Cardiac septum (tissue), 1 donor: ENCODE measurements around the gene EZH2. TPM values are rescaled to one million over a fixed set of nuclear protein-coding genes. Genes with fewer than 3 reads are reported as not detected.

ENCODE experiments used
- DNase-seq: peaks from one replicate; pipeline ENCODE4 v3.0.0-alpha.2; 2020; ENCODE audit warnings: low spot score
- intact Hi-C: fragments of 100-400 bp; cut with DNase I; formaldehyde crosslinking; loops from one replicate; pipeline ENCODE4 v1.14.0; 2022
- total RNA-seq: library from RNA; stranded (reverse); fragmentation: NEBNext Ultra II Directional; extraction: Animal tissue kit (Norgen Biotek cat#: 25700); gene quantifications from one replicate; pipeline ENCODE4 v1.2.1, GENCODE V29; 2021
- donor health status: DM: no; HTN: no; CAD: no.

EZH2 gene
- total RNA-seq, 1 donor from 2014 or later, result 1.5 TPM

DNA sequence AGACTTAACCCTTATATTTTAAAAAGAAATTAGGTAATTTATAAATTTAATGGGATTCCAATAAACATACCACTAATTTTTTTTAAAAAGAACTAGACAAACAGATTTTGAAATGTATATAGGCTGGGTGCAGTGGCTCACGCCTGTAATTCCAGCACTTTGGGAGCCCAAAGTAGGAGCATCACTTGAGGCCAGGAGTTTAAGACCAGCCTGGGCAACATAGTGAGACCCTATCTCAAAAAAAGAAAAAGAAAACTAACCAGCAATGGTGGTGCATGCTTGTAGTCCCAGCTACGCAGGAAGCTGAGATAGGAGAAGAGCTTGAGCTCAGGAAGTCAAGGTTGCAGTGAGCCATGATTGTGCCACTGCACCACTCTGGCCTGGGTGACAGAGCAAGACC lies 62.7 kb downstream of the EZH2 start:
- intact Hi-C loops, result no loop called here
- DNase-seq, result no peak

DNA sequence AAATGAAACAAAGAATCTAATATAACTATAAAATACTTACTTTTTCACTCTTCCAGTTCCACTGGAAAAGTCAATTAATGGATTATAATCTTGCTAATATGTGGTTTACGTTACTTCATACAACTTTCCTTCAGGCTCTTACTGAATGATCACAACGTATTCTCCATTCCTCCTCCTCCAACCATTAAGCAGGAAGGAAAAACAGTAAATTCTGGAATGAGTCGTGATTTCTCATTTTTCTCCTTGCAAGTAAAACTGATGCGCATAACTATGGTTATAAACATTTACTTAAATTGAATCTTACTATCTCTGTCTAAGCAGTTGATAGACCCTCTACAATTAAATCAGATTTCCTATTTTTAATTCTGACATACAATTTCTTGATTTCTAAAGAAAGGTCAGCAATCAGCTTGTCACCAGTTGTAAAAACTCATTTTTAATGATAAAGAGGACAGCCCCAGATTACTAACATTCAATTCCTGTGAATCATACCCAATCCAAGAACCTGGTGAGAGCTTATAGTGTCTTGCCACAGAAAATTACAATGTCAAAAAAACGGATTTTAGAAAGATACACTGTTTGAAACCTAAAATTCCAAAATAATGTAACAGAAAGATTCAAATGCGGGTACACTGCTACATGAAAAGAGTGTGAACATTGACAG lies 64.3 kb downstream of the EZH2 start:
- no peak for DNase-seq
- intact Hi-C loops, result loop anchor here (10.0 kb wide), 1 partner anchor 65 kb away; no protein-coding TSS in a partner anchor

DNA sequence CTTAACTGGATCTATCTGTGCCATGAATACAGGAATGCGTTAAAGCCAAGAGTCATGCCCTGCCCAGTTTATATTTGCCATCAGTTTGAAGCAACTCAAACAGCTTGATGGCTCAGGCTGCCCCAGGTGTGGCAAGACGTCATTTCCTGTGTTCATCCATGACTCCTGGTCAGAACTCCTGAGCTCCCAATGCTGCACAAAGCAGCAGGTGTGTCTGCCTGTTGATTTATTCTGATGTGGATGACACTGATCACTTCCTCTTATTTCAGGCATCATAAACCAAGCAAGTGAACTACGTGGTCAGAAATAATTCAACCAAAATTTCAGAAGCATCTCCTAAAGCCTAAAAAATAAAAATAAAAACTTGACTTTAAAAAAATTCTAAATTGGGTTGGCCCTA lies 68.5 kb downstream of the EZH2 start:
- intact Hi-C loops, result loop anchor here (10.0 kb wide), 1 partner anchor 61 kb away; no protein-coding TSS in a partner anchor
- DNase-seq, result no peak

DNA sequence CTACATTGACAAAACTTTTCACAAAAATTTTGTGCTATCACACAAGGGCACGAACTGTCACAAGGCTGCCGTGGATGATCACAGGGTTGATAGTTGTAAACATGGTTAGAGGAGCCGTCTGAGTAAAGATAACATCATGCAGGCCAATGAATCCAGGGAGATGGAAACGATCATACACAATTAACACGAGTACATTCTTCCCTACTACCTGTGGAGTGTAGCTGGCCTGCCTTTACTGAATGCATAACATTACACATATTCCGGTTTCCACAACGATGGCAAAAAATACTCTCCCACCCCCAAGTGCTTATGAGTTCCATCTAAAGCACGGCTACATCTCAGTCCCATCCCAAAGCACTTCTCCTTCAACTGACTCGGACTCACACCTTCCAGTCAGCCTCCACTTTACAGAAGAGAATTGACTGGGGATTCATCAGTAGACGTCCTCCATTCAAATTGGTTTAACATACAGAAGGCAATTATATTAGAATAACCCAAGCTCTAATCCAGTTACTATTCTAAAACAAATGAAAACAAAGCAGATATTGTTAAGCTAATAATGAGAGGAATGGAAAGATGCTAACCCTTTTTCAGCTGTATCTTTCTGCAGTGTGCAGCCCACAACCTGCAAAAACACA lies 69.0 kb downstream of the EZH2 start:
- intact Hi-C loops, result loop anchor here (10.0 kb wide), 1 partner anchor 60 kb away; no protein-coding TSS in a partner anchor
- no peak for DNase-seq

DNA sequence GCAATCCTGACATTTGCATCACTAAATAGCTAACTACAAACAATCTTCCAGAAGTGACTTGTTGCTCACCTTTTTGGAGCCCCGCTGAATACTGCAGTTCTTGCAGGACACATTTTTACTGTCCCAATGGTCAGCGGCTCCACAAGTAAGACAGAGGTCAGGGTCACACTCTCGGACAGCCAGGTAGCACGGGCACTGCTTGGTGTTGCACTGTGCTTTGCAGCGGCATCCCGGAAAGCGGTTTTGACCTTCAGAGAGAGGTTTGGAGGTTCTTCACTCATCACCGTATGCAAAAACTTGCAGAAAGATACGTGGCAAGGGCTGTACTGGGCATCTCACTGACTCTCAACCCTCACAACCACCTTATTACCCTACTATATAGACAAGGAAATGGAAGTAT lies 70.2 kb downstream of the EZH2 start:
- intact Hi-C loops, result loop anchor here (10.0 kb wide), 1 partner anchor 59 kb away; no protein-coding TSS in a partner anchor
- DNase-seq, result no peak

DNA sequence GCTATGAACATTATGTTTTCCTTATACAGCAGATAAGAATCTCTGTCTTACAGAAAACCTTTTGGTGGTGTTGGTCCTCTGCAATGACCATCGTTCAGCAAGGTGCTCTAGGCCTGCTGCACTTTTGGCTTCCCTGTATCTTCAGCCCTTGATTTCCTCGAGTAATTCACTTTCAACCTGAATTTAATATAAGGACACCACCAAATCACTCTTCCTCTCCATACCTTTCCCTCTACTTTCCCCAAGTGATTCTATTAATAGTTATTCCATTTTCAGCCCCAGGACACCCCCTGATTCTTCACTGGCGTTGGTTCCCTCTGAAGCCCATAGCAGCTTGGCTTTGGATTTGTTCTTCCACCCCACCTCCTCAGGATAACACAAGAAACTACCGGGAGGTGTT lies 72.2 kb downstream of the EZH2 start:
- intact Hi-C loops, result loop anchor here (10.0 kb wide), 1 partner anchor 57 kb away; no protein-coding TSS in a partner anchor

DNA sequence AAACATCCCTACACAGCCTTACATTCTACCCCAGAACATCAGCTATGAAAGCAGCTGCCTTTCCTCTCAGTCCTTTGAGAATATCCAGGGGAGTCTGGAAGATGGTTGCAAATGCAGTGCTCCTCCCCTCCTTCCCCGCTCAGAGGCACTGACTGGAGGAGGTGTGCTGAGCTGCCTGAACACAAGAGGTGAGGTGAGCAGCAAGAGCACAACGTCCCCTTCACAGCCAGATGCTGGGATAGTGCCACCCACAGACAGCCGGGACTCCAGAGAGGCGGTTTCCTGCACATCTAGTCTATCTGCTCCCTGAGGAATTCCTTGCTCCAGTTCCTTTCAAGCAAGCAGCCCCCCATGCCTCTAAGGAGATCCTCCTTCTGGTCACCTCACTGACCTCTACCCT lies 74.2 kb downstream of the EZH2 start:
- no peak for DNase-seq
- intact Hi-C loops, result loop anchor here (10.0 kb wide), 1 partner anchor 55 kb away; no protein-coding TSS in a partner anchor

More for the DNA sequence above, 72.2 kb downstream of the EZH2 start:
- DNase-seq, result no peak

DNA sequence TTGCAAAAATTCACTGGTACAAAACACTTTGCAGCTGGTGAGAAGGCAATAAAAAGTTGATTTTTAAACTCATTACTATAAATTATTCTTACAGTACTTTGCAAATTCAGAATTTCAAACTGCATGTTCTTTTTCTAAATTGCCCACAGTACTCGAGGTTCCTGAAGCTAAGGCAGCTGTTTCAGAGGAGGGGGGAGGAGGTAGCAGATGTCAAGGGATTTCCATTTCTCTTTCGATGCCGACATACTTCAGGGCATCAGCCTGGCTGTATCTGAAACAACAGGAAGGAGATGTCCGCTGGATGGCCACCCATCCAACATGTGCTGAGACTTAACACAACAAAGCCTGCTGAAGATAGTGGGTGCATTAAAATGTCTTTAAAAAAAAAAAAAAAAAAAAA lies 76.7 kb downstream of the EZH2 start:
- intact Hi-C loops, result no loop called here
- no peak for DNase-seq

DNA sequence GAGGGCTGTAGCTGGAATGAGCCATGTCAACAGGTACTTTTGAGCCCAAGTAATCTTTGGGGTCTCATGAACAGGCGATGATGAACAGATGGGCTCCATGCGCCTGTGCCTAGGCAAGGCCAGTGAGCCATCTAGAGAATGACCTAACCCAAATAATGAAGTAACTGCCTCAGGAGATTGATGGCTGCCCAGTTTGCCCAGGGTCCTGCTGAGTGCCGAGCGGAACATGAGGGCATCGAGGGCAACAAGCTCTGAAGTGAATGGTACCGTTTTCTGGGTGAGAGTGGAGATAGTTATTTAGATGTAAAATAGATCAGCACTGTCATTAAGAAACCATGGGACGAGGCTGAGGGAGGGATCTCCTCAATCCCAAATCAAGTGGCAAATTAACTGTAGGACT lies 77.9 kb downstream of the EZH2 start:
- no peak for DNase-seq
- intact Hi-C loops, result no loop called here

DNA sequence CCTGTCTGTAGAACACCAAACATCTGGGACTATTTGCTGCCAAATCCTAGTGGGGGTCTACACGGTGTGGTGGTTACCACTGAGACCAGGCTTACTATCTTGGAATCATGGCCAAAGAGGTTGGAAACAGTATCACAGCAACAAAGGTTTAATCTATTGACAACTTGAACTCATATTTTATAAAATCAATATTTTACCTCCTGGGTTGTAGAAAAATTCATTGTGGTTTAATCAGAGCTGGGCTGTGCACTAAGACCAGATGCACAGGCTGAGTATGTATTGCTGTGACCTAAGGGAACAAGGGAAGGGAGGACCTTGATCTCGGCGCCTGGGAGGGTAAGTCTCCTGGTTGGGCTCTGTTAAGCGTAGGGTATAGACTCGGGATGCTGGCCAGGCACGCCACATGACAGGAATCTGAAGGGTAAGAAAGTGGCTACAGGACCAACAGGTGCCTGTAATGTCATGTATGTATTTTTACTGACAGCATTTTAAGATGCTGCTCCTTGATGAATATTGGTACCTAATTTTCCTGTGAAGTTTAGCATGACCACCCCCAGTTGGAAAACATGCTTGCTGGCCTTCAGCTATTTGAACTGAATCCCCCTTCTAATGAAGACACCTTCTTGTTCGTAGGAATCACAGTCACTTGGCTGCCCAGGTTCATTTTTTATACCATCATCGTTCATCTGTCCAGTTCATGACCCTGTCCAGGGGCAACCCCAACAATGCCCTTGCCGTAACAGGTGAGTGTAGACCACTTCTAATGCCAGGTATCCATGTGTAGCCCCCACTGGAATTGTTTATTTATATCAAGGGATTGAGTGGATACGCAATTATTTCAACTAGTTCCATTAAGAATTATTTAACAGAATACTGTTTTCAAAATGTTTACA lies 79.5 kb downstream of the EZH2 start:
- no peak for DNase-seq
- intact Hi-C loops, result no loop called here

DNA sequence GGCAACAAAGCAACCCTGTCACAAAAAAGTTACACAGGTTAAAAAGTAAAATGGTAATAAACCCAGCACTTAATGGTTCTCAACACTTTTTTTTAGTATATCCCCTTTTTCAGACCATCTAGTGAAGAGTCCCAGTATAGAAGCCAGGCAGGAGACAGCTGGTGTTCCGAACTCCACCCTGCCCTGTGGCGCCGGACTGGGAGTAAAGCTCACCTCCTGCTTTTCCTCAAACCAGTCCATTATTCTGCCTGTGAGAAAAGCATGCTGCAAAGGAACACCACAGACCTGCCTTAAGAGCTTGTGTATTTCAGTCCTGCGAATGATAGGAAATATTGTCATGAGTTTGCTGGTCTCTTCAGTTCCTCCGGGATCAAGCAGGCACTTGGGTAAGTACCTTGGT lies 81.0 kb downstream of the EZH2 start:
- no peak for DNase-seq

DNA sequence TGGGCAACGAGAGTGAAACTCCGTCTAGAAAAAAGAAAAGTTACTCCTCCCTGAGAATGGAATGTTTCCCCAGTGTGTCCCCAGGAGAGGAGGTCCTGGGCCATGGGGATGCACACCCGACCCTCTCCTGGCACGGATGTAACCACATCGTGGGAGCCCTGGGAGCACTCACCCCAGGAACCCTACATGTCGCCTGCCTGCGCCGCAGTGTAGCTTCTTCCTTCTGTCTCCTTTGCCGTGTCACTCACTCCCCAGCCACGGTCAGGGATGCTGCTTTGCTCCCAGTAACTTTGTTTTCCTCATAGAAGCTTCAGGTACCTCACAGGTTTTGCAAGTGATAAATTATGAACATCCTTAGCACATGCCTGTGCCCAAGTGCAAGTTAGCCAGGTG lies 82.0 kb downstream of the EZH2 start:
- no peak for DNase-seq
- intact Hi-C loops, result no loop called here

More for the DNA sequence above, 81.0 kb downstream of the EZH2 start:
- intact Hi-C loops, result no loop called here

DNA sequence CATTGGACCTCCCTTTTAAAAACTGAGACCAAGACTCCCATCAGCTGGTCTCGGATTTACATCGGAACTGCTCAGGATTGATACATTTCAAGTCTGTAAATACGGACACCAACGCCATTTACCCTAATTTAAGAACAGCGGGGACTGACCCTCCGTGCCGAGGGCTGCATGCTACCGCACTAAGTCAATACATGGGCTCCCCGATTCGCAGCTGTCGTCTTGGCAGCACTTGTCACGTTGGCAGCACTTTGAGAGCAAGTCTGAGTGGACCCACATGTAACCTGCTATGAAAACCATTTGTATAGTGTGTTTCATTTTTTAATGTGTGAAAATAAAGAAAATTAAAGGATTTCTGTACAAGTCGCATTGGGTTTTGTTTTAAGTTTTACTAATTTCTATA lies 83.4 kb downstream of the EZH2 start:
- no peak for DNase-seq
- intact Hi-C loops, result no loop called here

DNA sequence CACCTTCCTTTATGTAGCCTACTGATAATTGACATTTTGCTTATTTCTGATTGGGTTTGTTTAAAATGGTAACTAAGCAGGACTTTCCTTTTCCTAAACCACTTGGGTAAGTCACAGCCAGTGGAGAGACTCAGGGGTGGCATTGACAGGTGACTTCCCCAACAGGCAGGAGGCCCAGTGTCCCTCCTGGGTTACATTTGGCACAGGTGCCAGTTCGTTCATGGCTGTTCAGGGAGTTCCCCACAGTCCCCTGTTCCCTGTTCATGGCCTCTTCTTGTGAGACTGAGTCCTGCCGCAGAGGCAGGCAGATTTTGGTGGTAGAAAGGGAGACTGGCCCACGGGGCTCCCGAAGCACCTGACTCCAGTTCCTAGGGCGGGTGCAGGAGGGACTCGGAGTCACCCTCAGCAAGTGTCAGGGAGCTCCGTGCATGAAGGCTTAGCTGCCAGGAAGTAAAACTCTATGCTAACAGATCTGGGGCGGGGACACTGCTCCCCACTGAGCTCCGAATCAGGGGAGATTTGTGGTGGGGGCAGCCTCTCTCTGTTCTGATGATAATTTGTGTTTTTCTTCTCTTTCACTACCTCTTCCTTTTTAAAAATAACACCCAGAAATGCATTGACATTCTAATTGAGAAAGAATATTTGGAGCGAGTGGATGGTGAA lies 84.1 kb downstream of the EZH2 start:
- intact Hi-C loops, result no loop called here
- DNase-seq, result no peak

DNA sequence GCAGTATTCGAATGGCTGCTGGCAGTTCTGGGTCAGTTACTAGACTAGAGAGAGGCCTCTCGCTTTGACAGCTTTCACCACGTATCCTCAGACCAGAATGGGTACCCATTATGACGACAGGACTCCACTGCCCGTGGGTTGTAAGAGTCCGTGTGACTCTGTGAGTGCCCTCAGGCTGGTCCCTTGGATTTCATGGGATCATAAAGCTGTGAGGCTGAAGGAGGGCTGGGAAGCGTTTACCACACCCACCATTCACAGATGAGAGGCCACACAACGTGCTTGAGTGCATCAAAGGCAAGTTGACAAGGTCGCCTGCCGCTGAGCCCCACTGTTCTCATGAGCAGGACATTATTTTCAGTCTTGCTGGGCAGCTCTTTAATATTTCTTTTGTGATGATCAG lies 87.2 kb downstream of the EZH2 start:
- no peak for DNase-seq
- intact Hi-C loops, result no loop called here

DNA sequence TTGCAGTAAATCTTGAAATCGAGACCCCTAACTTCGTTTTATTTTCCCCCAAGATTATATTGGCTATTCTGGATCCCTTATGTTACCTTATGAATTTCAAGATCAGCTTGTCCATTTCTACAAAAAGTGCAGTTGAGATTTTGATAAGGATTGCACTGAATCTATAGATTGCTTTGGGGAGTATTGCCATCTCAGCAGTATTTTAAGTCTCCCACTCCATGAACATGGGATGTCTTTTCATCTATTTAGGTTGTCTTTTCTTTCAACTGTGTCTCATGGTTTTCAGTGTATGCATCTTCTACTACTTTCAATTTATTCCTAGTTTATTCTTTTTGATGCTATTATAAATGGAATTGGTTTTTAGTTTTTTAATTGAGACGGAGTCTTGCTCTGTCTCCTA lies 89.6 kb downstream of the EZH2 start:
- intact Hi-C loops, result no loop called here
- no peak for DNase-seq

DNA sequence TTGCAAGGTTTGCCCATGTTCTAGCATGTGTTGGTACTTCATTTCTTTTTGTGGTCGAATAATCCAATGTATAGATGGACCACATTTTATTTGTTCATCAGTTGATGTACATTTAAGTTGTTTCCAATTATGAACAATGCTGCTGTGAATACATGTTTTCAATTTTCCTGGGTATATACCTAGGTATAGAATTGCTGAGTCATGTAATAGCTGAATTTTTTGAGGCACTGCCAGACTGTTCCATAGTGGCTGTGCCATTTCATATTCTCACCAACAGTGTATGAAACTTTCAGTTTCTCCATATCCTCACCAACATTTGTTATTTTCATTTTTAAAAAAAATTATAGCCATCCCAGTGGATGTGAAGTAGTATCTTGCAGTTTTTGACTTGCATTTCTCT lies 90.5 kb downstream of the EZH2 start:
- intact Hi-C loops, result no loop called here
- DNase-seq, result no peak

DNA sequence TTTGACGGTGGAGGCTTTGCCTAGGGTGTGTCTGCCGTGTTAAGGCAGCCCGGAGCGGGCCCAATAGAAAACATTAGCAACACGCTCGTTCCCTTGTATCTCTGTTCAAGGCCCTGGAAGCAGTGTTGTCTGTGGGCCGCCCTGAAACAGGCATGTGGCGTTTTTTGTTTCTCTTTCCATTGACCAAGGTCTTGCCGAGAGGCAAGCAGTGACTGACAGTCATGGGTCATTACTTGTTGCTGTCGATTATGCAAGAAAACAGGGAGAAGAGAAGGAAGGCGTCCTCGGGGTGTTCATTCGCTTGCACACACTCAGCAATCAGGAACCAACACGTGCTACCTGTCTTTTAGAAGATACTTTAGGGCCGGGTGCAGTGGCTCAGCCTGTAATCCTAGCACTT lies 92.5 kb downstream of the EZH2 start:
- no peak for DNase-seq
- intact Hi-C loops, result no loop called here

DNA sequence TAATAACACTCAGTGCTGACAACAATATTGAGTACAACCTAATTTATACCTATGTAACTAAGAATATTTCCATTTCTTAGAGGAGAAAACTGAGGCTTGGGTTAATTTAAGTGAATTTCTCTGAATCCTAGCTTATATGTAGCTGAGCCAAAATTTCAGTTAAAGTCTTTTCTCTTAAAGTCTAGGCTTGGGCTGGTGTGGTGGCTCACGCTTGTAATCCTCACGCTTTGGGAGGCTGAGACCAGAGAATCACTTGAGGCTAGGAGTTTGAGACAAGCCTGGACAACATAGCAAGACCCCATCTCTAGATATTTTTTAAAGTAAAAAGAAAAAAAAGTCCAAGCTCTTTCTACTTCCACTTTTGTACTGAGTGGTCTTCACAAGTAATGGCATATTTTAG lies 93.2 kb downstream of the EZH2 start:
- no peak for DNase-seq
- intact Hi-C loops, result no loop called here
